ENCODE measurements around the gene LUC7L3.

The LUC7L3 gene

DNA sequence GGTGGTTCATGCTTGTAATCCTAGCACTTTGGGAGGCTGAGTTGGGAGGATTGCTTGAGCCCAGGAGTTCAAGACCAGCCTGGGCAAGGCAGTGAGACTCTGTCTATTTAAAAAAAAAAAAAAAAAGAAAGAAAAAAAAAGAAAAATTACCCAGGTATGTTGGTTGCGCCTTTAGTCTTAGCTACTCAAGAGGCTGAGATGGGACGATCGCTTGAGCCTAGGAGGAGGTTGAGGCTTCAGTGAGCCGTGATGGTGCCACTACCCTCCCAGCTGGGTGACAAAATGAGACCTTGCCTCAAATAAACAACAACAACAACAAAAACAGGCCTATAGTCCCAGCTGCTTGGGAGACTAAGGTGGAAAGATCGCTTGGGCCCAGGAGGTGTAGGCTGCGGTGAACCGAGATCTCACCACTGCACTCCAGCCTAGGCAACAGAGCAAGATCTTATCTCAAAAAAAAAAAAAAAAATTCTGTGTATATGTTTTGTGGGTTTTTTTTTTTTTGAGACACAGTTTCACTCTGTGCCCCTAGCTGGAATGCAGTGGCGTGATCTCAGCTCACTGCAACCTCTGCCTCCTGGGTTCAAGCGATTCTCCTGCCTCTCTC is 60.4 kb downstream of the LUC7L3 start:
- TF ChIP-seq, protein P1, sequence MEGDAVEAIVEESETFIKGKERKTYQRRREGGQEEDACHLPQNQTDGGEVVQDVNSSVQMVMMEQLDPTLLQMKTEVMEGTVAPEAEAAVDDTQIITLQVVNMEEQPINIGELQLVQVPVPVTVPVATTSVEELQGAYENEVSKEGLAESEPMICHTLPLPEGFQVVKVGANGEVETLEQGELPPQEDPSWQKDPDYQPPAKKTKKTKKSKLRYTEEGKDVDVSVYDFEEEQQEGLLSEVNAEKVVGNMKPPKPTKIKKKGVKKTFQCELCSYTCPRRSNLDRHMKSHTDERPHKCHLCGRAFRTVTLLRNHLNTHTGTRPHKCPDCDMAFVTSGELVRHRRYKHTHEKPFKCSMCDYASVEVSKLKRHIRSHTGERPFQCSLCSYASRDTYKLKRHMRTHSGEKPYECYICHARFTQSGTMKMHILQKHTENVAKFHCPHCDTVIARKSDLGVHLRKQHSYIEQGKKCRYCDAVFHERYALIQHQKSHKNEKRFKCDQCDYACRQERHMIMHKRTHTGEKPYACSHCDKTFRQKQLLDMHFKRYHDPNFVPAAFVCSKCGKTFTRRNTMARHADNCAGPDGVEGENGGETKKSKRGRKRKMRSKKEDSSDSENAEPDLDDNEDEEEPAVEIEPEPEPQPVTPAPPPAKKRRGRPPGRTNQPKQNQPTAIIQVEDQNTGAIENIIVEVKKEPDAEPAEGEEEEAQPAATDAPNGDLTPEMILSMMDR (IDR thresholded peaks at IDR 0.05; ENCODE audit: insufficient read depth, low read depth, low read length, missing control alignments): no peak
- no peak overlapping the region for H3K4me3 ChIP-seq (ENCODE audit: low read length)
- no peak for DNase-seq (ENCODE audit: low read depth)

DNA sequence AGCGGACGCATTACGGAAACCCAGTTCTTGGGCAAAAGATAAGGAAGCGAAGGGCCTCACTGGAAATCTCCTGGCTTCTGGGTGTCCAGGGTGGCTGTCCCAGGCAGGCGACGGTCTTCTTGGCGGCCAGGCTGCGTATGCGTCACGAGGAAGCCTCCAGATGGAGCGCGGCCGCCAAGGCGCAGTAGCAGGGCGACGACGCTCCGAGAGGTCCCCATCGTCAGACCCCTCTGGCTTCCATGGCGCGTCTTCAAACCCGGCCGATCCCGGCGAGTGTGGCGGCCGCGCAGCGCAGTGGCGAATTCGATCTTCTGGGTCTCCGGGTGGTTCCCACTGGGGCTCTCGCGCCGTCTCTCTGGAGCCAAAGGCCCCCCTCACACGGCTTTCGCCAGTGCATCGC is 61.8 kb downstream of the LUC7L3 start:
- DNase-seq (ENCODE audit: low read depth): no peak
- TF ChIP-seq, protein P1 (IDR thresholded peaks at IDR 0.05; ENCODE audit: insufficient read depth, low read depth, low read length, missing control alignments): no peak
- H3K4me3 ChIP-seq (ENCODE audit: low read length): no peak overlapping the region

DNA sequence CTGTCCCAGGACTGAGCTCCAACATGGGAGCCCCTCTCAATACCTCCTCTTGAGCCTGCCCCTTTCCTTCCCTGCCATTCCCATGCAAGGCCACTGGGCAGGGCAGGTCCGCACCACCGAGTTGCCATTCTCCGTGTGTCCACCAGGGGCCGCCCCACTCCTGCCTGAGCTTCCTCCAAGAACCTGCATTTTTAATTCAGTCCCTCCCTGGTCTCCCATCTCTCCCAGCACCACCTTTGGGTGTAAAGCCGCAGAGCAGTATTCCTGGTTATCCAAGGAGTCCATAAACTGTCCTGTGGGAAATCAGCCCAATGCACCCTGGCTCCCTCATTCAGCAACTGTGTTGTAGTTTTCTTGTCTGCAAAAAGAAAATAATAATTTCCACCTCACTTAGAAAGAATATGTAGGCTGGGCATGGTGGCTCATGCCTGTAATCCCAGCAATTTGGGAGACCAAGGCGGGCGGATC is 63.8 kb downstream of the LUC7L3 start:
- TF ChIP-seq, protein P1 (IDR thresholded peaks at IDR 0.05; ENCODE audit: insufficient read depth, low read depth, low read length, missing control alignments): peak; percentile 93
- peak; percentile 89 for DNase-seq (ENCODE audit: low read depth)
- H3K4me3 ChIP-seq (ENCODE audit: low read length): no peak overlapping the region

DNA sequence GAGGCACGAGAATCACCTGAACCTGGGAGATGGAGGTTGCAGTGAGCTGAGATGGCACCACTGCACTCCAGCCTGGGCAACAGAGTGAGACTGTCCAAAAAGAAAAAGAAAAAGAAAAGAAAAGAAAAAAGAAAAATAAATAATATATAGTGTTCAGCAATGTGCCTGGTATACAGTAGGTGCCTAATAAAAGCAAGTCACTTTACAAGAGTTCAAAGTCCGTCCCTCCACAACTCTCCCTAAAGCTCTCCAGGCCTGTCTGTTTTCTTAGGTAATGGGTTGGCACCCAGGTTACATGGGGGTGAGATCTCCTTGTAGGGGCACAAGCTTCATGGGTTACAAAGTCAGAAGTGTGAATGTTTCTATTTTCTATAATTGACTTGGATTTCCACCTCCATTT is 64.5 kb downstream of the LUC7L3 start:
- no peak overlapping the region for H3K4me3 ChIP-seq (ENCODE audit: low read length)
- no peak for DNase-seq (ENCODE audit: low read depth)
- TF ChIP-seq, protein P1 (IDR thresholded peaks at IDR 0.05; ENCODE audit: insufficient read depth, low read depth, low read length, missing control alignments): no peak

DNA sequence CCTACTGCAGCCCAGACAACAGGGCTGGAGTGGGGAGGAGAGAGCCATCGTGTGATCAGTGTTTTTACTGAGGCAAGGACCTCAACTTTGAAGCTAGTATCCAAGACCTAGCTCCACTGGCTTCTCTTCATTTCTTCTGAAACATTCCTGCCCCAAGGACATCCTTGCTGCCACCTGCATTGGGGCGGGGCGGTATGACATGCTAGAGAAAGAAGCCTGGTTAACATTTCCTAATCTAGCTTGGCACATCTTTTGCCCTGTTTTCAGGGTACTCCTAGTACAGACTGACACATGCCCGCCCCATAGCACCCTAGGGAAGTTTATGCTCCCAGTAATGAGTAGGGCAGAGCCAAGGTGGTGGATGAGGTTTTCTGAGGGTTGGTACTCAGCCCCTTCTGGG is 65.7 kb downstream of the LUC7L3 start:
- TF ChIP-seq, protein P1 (IDR thresholded peaks at IDR 0.05; ENCODE audit: insufficient read depth, low read depth, low read length, missing control alignments): no peak
- DNase-seq (ENCODE audit: low read depth): peak; percentile 48
- H3K4me3 ChIP-seq (ENCODE audit: low read length): no peak overlapping the region

DNA sequence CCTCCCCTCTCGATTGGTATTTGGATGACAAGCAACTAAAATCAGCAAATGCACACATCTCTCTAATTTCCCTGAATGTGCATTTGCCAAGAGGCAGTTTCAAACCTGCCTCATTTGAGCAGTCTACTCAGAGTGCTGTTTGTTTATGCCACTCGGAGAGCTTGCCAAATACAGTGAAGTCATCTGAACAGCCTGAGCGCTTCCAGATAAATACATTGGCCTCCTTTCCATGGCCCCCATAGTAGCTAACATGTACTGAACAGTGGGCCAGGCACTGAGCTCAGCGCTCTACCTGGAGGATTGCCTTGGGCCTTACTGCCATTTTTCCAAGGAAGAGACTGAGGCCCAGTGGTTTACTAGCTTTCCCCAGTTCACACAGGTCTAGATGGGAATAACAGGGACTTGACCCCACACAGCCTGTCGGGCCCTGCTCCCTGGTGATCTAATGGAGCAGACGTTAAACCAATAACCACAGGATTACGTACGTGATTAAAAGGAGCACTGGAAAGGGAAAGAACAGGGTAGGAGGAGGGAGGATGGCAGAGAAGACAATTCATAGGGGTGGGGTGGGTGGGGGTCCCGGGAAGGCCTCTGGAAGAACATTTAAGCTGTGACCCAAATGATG is 66.7 kb downstream of the LUC7L3 start:
- TF ChIP-seq, protein P1 (IDR thresholded peaks at IDR 0.05; ENCODE audit: insufficient read depth, low read depth, low read length, missing control alignments): no peak
- peak; percentile 85 for DNase-seq (ENCODE audit: low read depth)
- H3K4me3 ChIP-seq (ENCODE audit: low read length): no peak overlapping the region

DNA sequence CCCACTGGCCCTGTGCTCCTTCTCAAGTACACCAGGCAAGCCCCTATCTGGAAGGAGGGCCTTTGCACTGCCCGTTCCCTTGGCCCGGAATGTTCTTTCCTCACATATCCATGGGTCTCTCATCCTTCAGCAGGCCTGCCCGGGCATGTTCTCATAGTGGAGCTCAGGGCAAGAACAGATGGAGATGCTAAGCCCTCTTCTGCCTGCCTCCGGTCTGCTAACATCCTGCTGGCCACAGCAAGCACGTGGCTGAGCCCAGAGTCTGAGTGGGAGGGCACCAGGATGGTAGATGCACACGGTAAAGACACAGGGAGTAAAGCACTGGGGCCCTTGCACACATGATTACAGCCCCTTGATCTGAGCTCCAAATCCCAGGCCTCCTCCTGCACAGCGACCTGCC is 67.7 kb downstream of the LUC7L3 start:
- H3K4me3 ChIP-seq (ENCODE audit: low read length): no peak overlapping the region
- TF ChIP-seq, protein P1 (IDR thresholded peaks at IDR 0.05; ENCODE audit: insufficient read depth, low read depth, low read length, missing control alignments): no peak
- peak; percentile 86 for DNase-seq (ENCODE audit: low read depth)

All from epithelial cell of esophagus (primary cell).